Measurements from ENCODE around the gene TRMT6.

Gene TRMT6

GRCh38 chr20:5928836-5929715 lies 21.3 kb downstream of the TRMT6 start:
- Mint-ChIP-seq H3K36me3 (no peaks in the 10 kb centered on the region), H3K9me3 (no peaks in the 10 kb centered on the region), H3K4me1 (no peaks in the 10 kb centered on the region), H3K4me3 (no peak overlapping the region), H3K27ac (no peak overlapping the region)
- ATAC-seq: no peak
- no peak for DNase-seq (ENCODE audit: low spot score in 2 of 2)

- DNase-seq (ENCODE audit: low spot score in 2 of 2) (no peak), ATAC-seq (no peak)
- Mint-ChIP-seq H3K4me3 (no peak overlapping the region), H3K27ac (no peak overlapping the region), H3K9me3 (no peaks in the 10 kb centered on the region), H3K4me1 (no peaks in the 10 kb centered on the region), H3K36me3 (no peaks in the 10 kb centered on the region)
Measured at GRCh38 chr20:5927749-5928462, 22.4 kb downstream of the TRMT6 start.

GRCh38 chr20:5925551-5925950 lies 24.8 kb downstream of the TRMT6 start:
- no peaks in the 10 kb centered on the region for H3K36me3 Mint-ChIP-seq
- peaks cover 2% of the 10 kb centered on the region for H3K4me1 Mint-ChIP-seq
- no peak for DNase-seq (ENCODE audit: low spot score in 2 of 2)
- H3K27ac Mint-ChIP-seq: no peak overlapping the region
- H3K9me3 Mint-ChIP-seq: no peaks in the 10 kb centered on the region
- ATAC-seq: no peak
- no peak overlapping the region for H3K4me3 Mint-ChIP-seq

GRCh38 chr20:5923493-5923892 lies 26.8 kb downstream of the TRMT6 start:
- Mint-ChIP-seq H3K4me3 (no peak overlapping the region), H3K9me3 (no peaks in the 10 kb centered on the region), H3K36me3 (no peaks in the 10 kb centered on the region), H3K4me1 (peaks cover 22% of the 10 kb centered on the region), H3K27ac (no peak overlapping the region)
- no peak for DNase-seq (ENCODE audit: low spot score in 2 of 2)
- ATAC-seq: no peak

- no peak for DNase-seq (ENCODE audit: low spot score in 2 of 2)
- Mint-ChIP-seq H3K27ac (no peak overlapping the region), H3K36me3 (no peaks in the 10 kb centered on the region), H3K9me3 (no peaks in the 10 kb centered on the region), H3K4me1 (peaks cover 22% of the 10 kb centered on the region), H3K4me3 (no peak overlapping the region)
- ATAC-seq: no peak
Measured at GRCh38 chr20:5920581-5920980, 29.8 kb downstream of the TRMT6 start.

- no peak overlapping the region for H3K27ac Mint-ChIP-seq
- no peaks in the 10 kb centered on the region for H3K9me3 Mint-ChIP-seq
- ATAC-seq: peak; percentile 93
- H3K4me3 Mint-ChIP-seq: no peak overlapping the region
- H3K4me1 Mint-ChIP-seq: peaks cover 22% of the 10 kb centered on the region
- H3K36me3 Mint-ChIP-seq: no peaks in the 10 kb centered on the region
- no peak for DNase-seq (ENCODE audit: low spot score in 2 of 2)
Measured at GRCh38 chr20:5919626-5920544, 30.4 kb downstream of the TRMT6 start.

GRCh38 chr20:5918856-5919625 lies 31.3 kb downstream of the TRMT6 start:
- DNase-seq (ENCODE audit: low spot score in 2 of 2) (no peak), ATAC-seq (peak; percentile 86)
- H3K4me1 Mint-ChIP-seq: peaks cover 22% of the 10 kb centered on the region
- H3K27ac Mint-ChIP-seq: no peak overlapping the region
- no peaks in the 10 kb centered on the region for H3K9me3 Mint-ChIP-seq
- no peaks in the 10 kb centered on the region for H3K36me3 Mint-ChIP-seq
- no peak overlapping the region for H3K4me3 Mint-ChIP-seq

GRCh38 chr20:5914859-5915258 lies 35.5 kb downstream of the TRMT6 start:
- no peak overlapping the region for H3K27ac Mint-ChIP-seq
- H3K4me3 Mint-ChIP-seq: no peak overlapping the region

GRCh38 chr20:5913166-5913565 lies 37.2 kb downstream of the TRMT6 start:
- ATAC-seq: no peak
- no peak for DNase-seq (ENCODE audit: low spot score in 2 of 2)
- no peak overlapping the region for H3K4me3 Mint-ChIP-seq
- peaks cover 15% of the 10 kb centered on the region for H3K4me1 Mint-ChIP-seq
- H3K27ac Mint-ChIP-seq: no peak overlapping the region
- H3K36me3 Mint-ChIP-seq: no peaks in the 10 kb centered on the region
- no peaks in the 10 kb centered on the region for H3K9me3 Mint-ChIP-seq

More at GRCh38 chr20:5914859-5915258, 35.5 kb downstream of the TRMT6 start:
- Mint-ChIP-seq H3K4me1 (peaks cover 28% of the 10 kb centered on the region), H3K9me3 (no peaks in the 10 kb centered on the region), H3K36me3 (no peaks in the 10 kb centered on the region)
- DNase-seq (ENCODE audit: low spot score in 2 of 2) (no peak), ATAC-seq (no peak)

- DNase-seq (ENCODE audit: low spot score in 2 of 2) (no peak), ATAC-seq (no peak)
- no peaks in the 10 kb centered on the region for H3K9me3 Mint-ChIP-seq
- peak overlapping the region; percentile 68 for H3K4me3 Mint-ChIP-seq
- no peak overlapping the region for H3K27ac Mint-ChIP-seq
- no peaks in the 10 kb centered on the region for H3K36me3 Mint-ChIP-seq
- H3K4me1 Mint-ChIP-seq: peaks cover 15% of the 10 kb centered on the region
Measured at GRCh38 chr20:5910186-5910585, 40.1 kb downstream of the TRMT6 start.

- Mint-ChIP-seq H3K27ac (no peak overlapping the region), H3K4me3 (no peak overlapping the region), H3K36me3 (no peaks in the 10 kb centered on the region), H3K9me3 (no peaks in the 10 kb centered on the region), H3K4me1 (peaks cover 15% of the 10 kb centered on the region)
- ATAC-seq (no peak), DNase-seq (ENCODE audit: low spot score in 2 of 2) (no peak)
Measured at GRCh38 chr20:5908981-5909380, 41.4 kb downstream of the TRMT6 start.

GRCh38 chr20:5900908-5901307 lies 49.4 kb downstream of the TRMT6 start:
- DNase-seq (ENCODE audit: low spot score in 2 of 2) (no peak), ATAC-seq (peak; percentile 39)
- H3K36me3 Mint-ChIP-seq: no peaks in the 10 kb centered on the region
- H3K4me3 Mint-ChIP-seq: no peak overlapping the region
- no peaks in the 10 kb centered on the region for H3K4me1 Mint-ChIP-seq
- no peak overlapping the region for H3K27ac Mint-ChIP-seq
- no peaks in the 10 kb centered on the region for H3K9me3 Mint-ChIP-seq

GRCh38 chr20:5899444-5899843 lies 50.9 kb downstream of the TRMT6 start:
- DNase-seq (ENCODE audit: low spot score in 2 of 2) (no peak), ATAC-seq (no peak)
- no peaks in the 10 kb centered on the region for H3K36me3 Mint-ChIP-seq
- H3K27ac Mint-ChIP-seq: no peak overlapping the region
- no peaks in the 10 kb centered on the region for H3K9me3 Mint-ChIP-seq
- no peaks in the 10 kb centered on the region for H3K4me1 Mint-ChIP-seq
- H3K4me3 Mint-ChIP-seq: no peak overlapping the region

GRCh38 chr20:5895626-5896025 lies 54.7 kb downstream of the TRMT6 start:
- ATAC-seq (no peak), DNase-seq (ENCODE audit: low spot score in 2 of 2) (no peak)
- Mint-ChIP-seq H3K4me1 (no peaks in the 10 kb centered on the region), H3K9me3 (no peaks in the 10 kb centered on the region), H3K4me3 (no peak overlapping the region), H3K36me3 (no peaks in the 10 kb centered on the region), H3K27ac (no peak overlapping the region)
